ENCODE data around the gene SLC17A7. TPM values are rescaled to one million over a fixed set of nuclear protein-coding genes. Genes with fewer than 3 reads are reported as not detected.

Gene SLC17A7
- total RNA-seq, 1 experiment from 2014 or later = 1.6 TPM

GRCh38 chr19:49395581-49396407 is 45.5 kb downstream of the SLC17A7 start:
- Mint-ChIP-seq H3K36me3 (no peaks in the 10 kb centered on the region), H3K4me1 (peaks cover 37% of the 10 kb centered on the region), H3K27me3 (ENCODE audit: low read depth) (no peaks in the 10 kb centered on the region; the same call in 1 of the 2 replicates), H3K27ac (no peak overlapping the region), H3K4me3 (no peak overlapping the region), H3K9me3 (no peaks in the 10 kb centered on the region)
- ChIA-PET POLR2A (interaction anchor here (0.6 to 0.9 kb wide), 2 partner anchors 10 to 57 kb away, joined by 3 read pairs; partner anchors contain the start of gene ALDH16A1), CTCF (interaction anchor here (0.6 to 1.6 kb wide), 4 partner anchors 21 to 47 kb away, joined by 3 to 5 read pairs (median 4); partner anchors contain the start of genes GFY and TEAD2)
- no peak for TF ChIP-seq IRF2 (CRISPR knock-in tag; IDR thresholded peaks at IDR 0.05; ENCODE audit: borderline replicate concordance, low read depth)
- TF ChIP-seq TEAD1 (CRISPR knock-in tag; IDR thresholded peaks at IDR 0.05) = no peak
- TF ChIP-seq TP53 (CRISPR knock-in tag; IDR thresholded peaks at IDR 0.05) = no peak
- TF ChIP-seq EMX1 (CRISPR knock-in tag; IDR thresholded peaks at IDR 0.05) = no peak
- no peak; the same call in 1 of the 2 replicates for ATAC-seq
- no peak for DNase-seq (ENCODE audit: low spot score)

DNA sequence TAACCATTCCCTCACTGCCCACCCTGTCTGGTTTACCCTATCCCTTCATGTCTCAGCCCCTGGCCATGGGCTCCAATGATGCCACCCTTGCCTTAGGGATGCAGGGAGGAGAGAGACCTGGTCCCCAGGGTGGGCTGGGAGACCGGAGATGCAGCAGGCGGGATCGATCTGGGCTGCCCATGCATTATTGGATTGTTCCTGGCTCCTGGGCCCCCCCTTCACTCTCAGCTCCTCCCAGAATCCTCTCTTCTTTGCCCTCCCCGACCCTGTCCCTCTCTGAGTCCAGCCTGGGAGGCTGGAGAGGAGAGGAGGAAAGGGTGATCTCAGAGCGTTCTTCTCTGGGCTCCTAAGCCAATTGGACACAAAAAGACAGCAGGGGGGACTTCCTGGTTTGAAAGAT is 47.4 kb downstream of the SLC17A7 start:
- ATAC-seq = no peak
- ChIA-PET CTCF (interaction anchor here (0.8 to 1.8 kb wide), 7 partner anchors 9 to 82 kb away, joined by 3 to 14 read pairs (median 4); partner anchors contain the start of gene TEAD2), POLR2A (interaction anchor here (1.4 kb wide), 1 partner anchor 10 kb away, joined by 5 read pairs; no protein-coding TSS in a partner anchor)
- Mint-ChIP-seq H3K4me3 (no peak overlapping the region), H3K36me3 (no peaks in the 10 kb centered on the region), H3K27me3 (ENCODE audit: low read depth) (no peaks in the 10 kb centered on the region; the same call in 1 of the 2 replicates), H3K9me3 (no peaks in the 10 kb centered on the region), H3K4me1 (peaks cover 31% of the 10 kb centered on the region), H3K27ac (no peak overlapping the region)
- no peak for DNase-seq (ENCODE audit: low spot score)
- TF ChIP-seq ELF4 (CRISPR knock-in tag; IDR thresholded peaks at IDR 0.05; ENCODE audit: low read depth) (no peak), NFYB (CRISPR knock-in tag; conservative IDR thresholded peaks at IDR 0.05; ENCODE audit: low read depth) (no peak), IRF2 (CRISPR knock-in tag; IDR thresholded peaks at IDR 0.05; ENCODE audit: borderline replicate concordance, low read depth) (no peak), NFE2L1 (CRISPR knock-in tag; IDR thresholded peaks at IDR 0.05) (no peak), ETV6 (CRISPR knock-in tag; IDR thresholded peaks at IDR 0.05) (no peak), ZMAT4 (CRISPR knock-in tag; IDR thresholded peaks at IDR 0.05) (no peak), ZNF416 (CRISPR knock-in tag; IDR thresholded peaks at IDR 0.05) (no peak), PRRX2 (CRISPR knock-in tag; IDR thresholded peaks at IDR 0.05) (no peak), NR2C2 (CRISPR knock-in tag; IDR thresholded peaks at IDR 0.05) (no peak), ZBTB21 (CRISPR knock-in tag; IDR thresholded peaks at IDR 0.05; ENCODE audit: borderline replicate concordance) (no peak), ZNF396 (CRISPR knock-in tag; IDR thresholded peaks at IDR 0.05; ENCODE audit: borderline replicate concordance) (no peak), TCF7 (CRISPR knock-in tag; IDR thresholded peaks at IDR 0.05; ENCODE audit: low read depth) (no peak), SMAD4 (CRISPR knock-in tag; IDR thresholded peaks at IDR 0.05) (no peak)
- TF ChIP-seq, protein P1, sequence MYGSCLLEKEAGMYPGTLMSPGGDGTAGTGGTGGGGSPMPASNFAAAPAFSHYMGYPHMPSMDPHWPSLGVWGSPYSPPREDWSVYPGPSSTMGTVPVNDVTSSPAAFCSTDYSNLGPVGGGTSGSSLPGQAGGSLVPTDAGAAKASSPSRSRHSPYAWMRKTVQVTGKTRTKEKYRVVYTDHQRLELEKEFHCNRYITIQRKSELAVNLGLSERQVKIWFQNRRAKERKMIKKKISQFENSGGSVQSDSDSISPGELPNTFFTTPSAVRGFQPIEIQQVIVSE (CRISPR knock-in tag; IDR thresholded peaks at IDR 0.05; ENCODE audit: borderline replicate concordance) = no peak
- TF ChIP-seq, protein P2, sequence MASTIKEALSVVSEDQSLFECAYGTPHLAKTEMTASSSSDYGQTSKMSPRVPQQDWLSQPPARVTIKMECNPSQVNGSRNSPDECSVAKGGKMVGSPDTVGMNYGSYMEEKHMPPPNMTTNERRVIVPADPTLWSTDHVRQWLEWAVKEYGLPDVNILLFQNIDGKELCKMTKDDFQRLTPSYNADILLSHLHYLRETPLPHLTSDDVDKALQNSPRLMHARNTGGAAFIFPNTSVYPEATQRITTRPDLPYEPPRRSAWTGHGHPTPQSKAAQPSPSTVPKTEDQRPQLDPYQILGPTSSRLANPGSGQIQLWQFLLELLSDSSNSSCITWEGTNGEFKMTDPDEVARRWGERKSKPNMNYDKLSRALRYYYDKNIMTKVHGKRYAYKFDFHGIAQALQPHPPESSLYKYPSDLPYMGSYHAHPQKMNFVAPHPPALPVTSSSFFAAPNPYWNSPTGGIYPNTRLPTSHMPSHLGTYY (CRISPR knock-in tag; IDR thresholded peaks at IDR 0.05) = no peak
- TF ChIP-seq, protein P3, sequence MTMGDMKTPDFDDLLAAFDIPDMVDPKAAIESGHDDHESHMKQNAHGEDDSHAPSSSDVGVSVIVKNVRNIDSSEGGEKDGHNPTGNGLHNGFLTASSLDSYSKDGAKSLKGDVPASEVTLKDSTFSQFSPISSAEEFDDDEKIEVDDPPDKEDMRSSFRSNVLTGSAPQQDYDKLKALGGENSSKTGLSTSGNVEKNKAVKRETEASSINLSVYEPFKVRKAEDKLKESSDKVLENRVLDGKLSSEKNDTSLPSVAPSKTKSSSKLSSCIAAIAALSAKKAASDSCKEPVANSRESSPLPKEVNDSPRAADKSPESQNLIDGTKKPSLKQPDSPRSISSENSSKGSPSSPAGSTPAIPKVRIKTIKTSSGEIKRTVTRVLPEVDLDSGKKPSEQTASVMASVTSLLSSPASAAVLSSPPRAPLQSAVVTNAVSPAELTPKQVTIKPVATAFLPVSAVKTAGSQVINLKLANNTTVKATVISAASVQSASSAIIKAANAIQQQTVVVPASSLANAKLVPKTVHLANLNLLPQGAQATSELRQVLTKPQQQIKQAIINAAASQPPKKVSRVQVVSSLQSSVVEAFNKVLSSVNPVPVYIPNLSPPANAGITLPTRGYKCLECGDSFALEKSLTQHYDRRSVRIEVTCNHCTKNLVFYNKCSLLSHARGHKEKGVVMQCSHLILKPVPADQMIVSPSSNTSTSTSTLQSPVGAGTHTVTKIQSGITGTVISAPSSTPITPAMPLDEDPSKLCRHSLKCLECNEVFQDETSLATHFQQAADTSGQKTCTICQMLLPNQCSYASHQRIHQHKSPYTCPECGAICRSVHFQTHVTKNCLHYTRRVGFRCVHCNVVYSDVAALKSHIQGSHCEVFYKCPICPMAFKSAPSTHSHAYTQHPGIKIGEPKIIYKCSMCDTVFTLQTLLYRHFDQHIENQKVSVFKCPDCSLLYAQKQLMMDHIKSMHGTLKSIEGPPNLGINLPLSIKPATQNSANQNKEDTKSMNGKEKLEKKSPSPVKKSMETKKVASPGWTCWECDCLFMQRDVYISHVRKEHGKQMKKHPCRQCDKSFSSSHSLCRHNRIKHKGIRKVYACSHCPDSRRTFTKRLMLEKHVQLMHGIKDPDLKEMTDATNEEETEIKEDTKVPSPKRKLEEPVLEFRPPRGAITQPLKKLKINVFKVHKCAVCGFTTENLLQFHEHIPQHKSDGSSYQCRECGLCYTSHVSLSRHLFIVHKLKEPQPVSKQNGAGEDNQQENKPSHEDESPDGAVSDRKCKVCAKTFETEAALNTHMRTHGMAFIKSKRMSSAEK (CRISPR knock-in tag; IDR thresholded peaks at IDR 0.05; ENCODE audit: borderline replicate concordance) = no peak

All from WTC11 (cell line).